ENCODE results near the gene GPR89A. TPM values are rescaled to one million over a fixed set of nuclear protein-coding genes. Genes with fewer than 3 reads are reported as not detected.

Gene GPR89A
- total RNA-seq, 2 donors from 2014 or later = 33.9 to 34.5 TPM

GRCh38 chr1:145719230-145720079 is 111.7 kb downstream of the GPR89A start, which contains the start of gene CD160:
Gene CD160, plus strand, starts transcription at chr1:145719499. Its CDS starts 8,829 bp downstream, at chr1:145728328.
- Histone ChIP-seq H3K36me3 (ENCODE audit: control insufficient read depth, insufficient read depth, low read length) (no peaks in the 10 kb centered on the region), H3K4me3 (ENCODE audit: low read length) (no peak within 1 kb of the TSS), H3K9ac (ENCODE audit: extremely low read depth, low read length, poor library complexity, severe bottlenecking) (no peak within 1 kb of the TSS), H3K9me3 (ENCODE audit: control insufficient read depth, low read length) (no peaks in the 10 kb centered on the region), H3K27ac (ENCODE audit: low read depth, low read length) (no peak within 1 kb of the TSS), H3K4me1 (ENCODE audit: control insufficient read depth, insufficient read depth, low read length) (no peaks in the 10 kb centered on the region), H3K27me3 (ENCODE audit: control insufficient read depth, insufficient read depth, low read length, poor library complexity, severe bottlenecking) (no peaks in the 10 kb centered on the region)
- Mint-ChIP-seq H3K36me3 (ENCODE audit: low read depth) (no peaks in the 10 kb centered on the region), H3K27me3 (ENCODE audit: insufficient read depth) (peaks cover 25% of the 10 kb centered on the region), H3K27ac (no peak within 1 kb of the TSS), H3K9me3 (no peaks in the 10 kb centered on the region), H3K4me1 (peaks cover 18% of the 10 kb centered on the region), H3K4me3 (no peak within 1 kb of the TSS)
- DNase-seq = peak; percentile 42
- 87 to 90% methylated on average over 5 to 12 of the region's 12 CpGs for WGBS, 2 experiments (ENCODE audit: insufficient coverage in 1 of 2, insufficient read length in 1 of 2)
- no peak for TF ChIP-seq CTCF (conservative IDR thresholded peaks at IDR 0.05)

Other genes starting within 250 kb of the GPR89A start
- 1 to 10 TPM; 5.2 to 6.9 TPM for gene NBPF20, start 182.4 kb upstream of the GPR89A start, total RNA-seq
- 10 to 100 TPM; 47.2 to 51.8 TPM for gene PDZK1, start 99.4 kb downstream of the GPR89A start, total RNA-seq
- not detected for gene CD160, start 111.5 kb downstream of the GPR89A start, total RNA-seq
- 10 to 100 TPM; 17.7 to 19.3 TPM for gene RNF115, start 216.1 kb downstream of the GPR89A start, total RNA-seq
- 10 to 100 TPM; 32.7 to 37.9 TPM for gene POLR3C, start 216.2 kb downstream of the GPR89A start, total RNA-seq
- gene NUDT17, start 237.6 kb downstream of the GPR89A start, total RNA-seq = 1 to 10 TPM; 2.8 to 4.0 TPM